SKM-1 (cell line): ENCODE results near the gene WDR73.
A peak's percentile ranks its signal among the peaks of the same experiment; 100 is the strongest.
"Not testable (repeated sequence)": the region's sequence is repeated elsewhere in the genome, so short reads cannot be mapped to it uniquely, and the experiment has no call there.

Experiments
- DNase-seq: peaks from one replicate; lab custom pipeline; 2025; ENCODE audit not compliant: unreplicated experiment; lab: John Stamatoyannopoulos, UW

The WDR73 gene

GRCh38 chr15:84653910-84654688, at the start of gene WDR73:
Gene WDR73 (minus strand): TSS chr15:84654283. CDS start chr15:84654274, 9 bp downstream.
- peak; percentile 76 for DNase-seq

GRCh38 chr15:84703808-84704207, 49.7 kb upstream of the WDR73 start:
- no peak for DNase-seq

GRCh38 chr15:84702961-84703482, 48.9 kb upstream of the WDR73 start:
- DNase-seq = no peak

GRCh38 chr15:84699538-84700191, 45.6 kb upstream of the WDR73 start:
- DNase-seq = no peak

- no peak for DNase-seq
These were observed 43.3 kb upstream of the WDR73 start for GRCh38 chr15:84697236-84697990.

- DNase-seq = no peak
These were observed 42.7 kb upstream of the WDR73 start for GRCh38 chr15:84696757-84697156.

- DNase-seq = no peak
These were observed 36.3 kb upstream of the WDR73 start for GRCh38 chr15:84690342-84690741.

- no peak for DNase-seq
These were observed 35.8 kb upstream of the WDR73 start for GRCh38 chr15:84689858-84690257.

- not testable (repeated sequence) for DNase-seq
These were observed 32.4 kb upstream of the WDR73 start for GRCh38 chr15:84686446-84686845.

- no peak for DNase-seq
These were observed 31.2 kb upstream of the WDR73 start for GRCh38 chr15:84685304-84685703.

- DNase-seq = no peak
These were observed 30.0 kb upstream of the WDR73 start for GRCh38 chr15:84684092-84684491.

- DNase-seq = no peak
These were observed 27.7 kb upstream of the WDR73 start for GRCh38 chr15:84681831-84682230.

- DNase-seq = no peak
These were observed 17.1 kb upstream of the WDR73 start for GRCh38 chr15:84671211-84671610.

GRCh38 chr15:84669726-84670125, 15.6 kb upstream of the WDR73 start:
- DNase-seq = no peak

- no peak for DNase-seq
These were observed 14.3 kb upstream of the WDR73 start for GRCh38 chr15:84668221-84668982.

GRCh38 chr15:84666373-84666772, 12.3 kb upstream of the WDR73 start:
- DNase-seq = no peak

- no peak for DNase-seq
These were observed 6.9 kb upstream of the WDR73 start for GRCh38 chr15:84661001-84661400.

GRCh38 chr15:84659904-84660781, 6.1 kb upstream of the WDR73 start:
- no peak for DNase-seq

GRCh38 chr15:84658788-84659411, 4.8 kb upstream of the WDR73 start:
- no peak for DNase-seq
